ENCODE results near the gene PREP. TPM values are rescaled to one million over a fixed set of nuclear protein-coding genes. Genes with fewer than 3 reads are reported as not detected.

PREP gene
- polyA plus RNA-seq, 1 of the 3 experiments (the other 2 are of a cell fraction): 20.9 TPM

GRCh38 chr6:105443941-105444340 is 41.1 kb upstream of the PREP start:
- DNase-seq: no peak
- no peaks in the 10 kb centered on the region for H3K79me2 ChIP-seq (ENCODE audit: insufficient read depth)
- H3F3A ChIP-seq (replicated peaks; ENCODE audit: insufficient read depth): no peaks in the 10 kb centered on the region
- no peaks in the 10 kb centered on the region for H3K36me3 ChIP-seq (replicated peaks in 1 of 2; ENCODE audit: control insufficient read depth in 1 of 2, insufficient read depth in 2 of 2, low read length in 1 of 2)
- no peaks in the 10 kb centered on the region for H3K27me3 ChIP-seq (ENCODE audit: insufficient read depth)
- no peak for TF ChIP-seq ZBTB33 (IDR thresholded peaks at IDR 0.05; ENCODE audit: borderline replicate concordance, low read depth)
- no peak for TF ChIP-seq NFIC (IDR thresholded peaks at IDR 0.05; ENCODE audit: borderline replicate concordance)
- no peak overlapping the region for H2AFZ ChIP-seq (ENCODE audit: low read depth)
- H3K27ac ChIP-seq (ENCODE audit: low read depth in 2 of 2, low read length in 1 of 2): no peak overlapping the region
- no peaks in the 10 kb centered on the region for H4K20me1 ChIP-seq (ENCODE audit: insufficient read depth)
- CTCF ChIA-PET: no interaction called here
- POLR2A ChIA-PET: no interaction called here
- H3K9ac ChIP-seq: no peak overlapping the region
- H3K4me2 ChIP-seq: no peak overlapping the region
- 78% methylated on average over 6 of the region's 6 CpGs for WGBS (ENCODE audit: low lambda C conversion rate)
- no peaks in the 10 kb centered on the region for H3K9me3 ChIP-seq
- H3K4me3 ChIP-seq (ENCODE audit: low read depth in 2 of 2, low read length in 1 of 2): no peak overlapping the region
- H3K4me1 ChIP-seq (ENCODE audit: control insufficient read depth in 1 of 2, insufficient read depth in 2 of 2, low read depth in 1 of 2, low read length in 1 of 2): no peaks in the 10 kb centered on the region
- H3K9me2 ChIP-seq: no peaks in the 10 kb centered on the region

- H4K20me1 ChIP-seq (ENCODE audit: insufficient read depth): no peaks in the 10 kb centered on the region
- H3F3A ChIP-seq (replicated peaks; ENCODE audit: insufficient read depth): no peaks in the 10 kb centered on the region
- 50% methylated on average over 1 of the region's 1 CpG for WGBS (ENCODE audit: low lambda C conversion rate)
- H3K27ac ChIP-seq (ENCODE audit: low read depth in 2 of 2, low read length in 1 of 2): no peak overlapping the region
- POLR2A ChIA-PET: no interaction called here
- no peak overlapping the region for H3K9ac ChIP-seq
- DNase-seq: no peak
- no peaks in the 10 kb centered on the region for H3K36me3 ChIP-seq (replicated peaks in 1 of 2; ENCODE audit: control insufficient read depth in 1 of 2, insufficient read depth in 2 of 2, low read length in 1 of 2)
- H3K4me3 ChIP-seq (ENCODE audit: low read depth in 2 of 2, low read length in 1 of 2): no peak overlapping the region
- CTCF ChIA-PET: no interaction called here
- H3K27me3 ChIP-seq (ENCODE audit: insufficient read depth): no peaks in the 10 kb centered on the region
- H3K4me2 ChIP-seq: no peak overlapping the region
- H3K9me2 ChIP-seq: no peaks in the 10 kb centered on the region
- no peaks in the 10 kb centered on the region for H3K9me3 ChIP-seq
- no peaks in the 10 kb centered on the region for H3K4me1 ChIP-seq (ENCODE audit: control insufficient read depth in 1 of 2, insufficient read depth in 2 of 2, low read depth in 1 of 2, low read length in 1 of 2)
- no peaks in the 10 kb centered on the region for H3K79me2 ChIP-seq (ENCODE audit: insufficient read depth)
- H2AFZ ChIP-seq (ENCODE audit: low read depth): no peak overlapping the region
- no peak for TF ChIP-seq PBX3 (IDR thresholded peaks at IDR 0.05)
- TF ChIP-seq NFIC (IDR thresholded peaks at IDR 0.05; ENCODE audit: borderline replicate concordance): no peak
- no peak for TF ChIP-seq IRF3 (IDR thresholded peaks at IDR 0.05; ENCODE audit: low read depth, low read length)
- no peak for TF ChIP-seq GABPA (IDR thresholded peaks at IDR 0.05; ENCODE audit: low read depth)
- no peak for TF ChIP-seq EZH2phosphoT487 (IDR thresholded peaks at IDR 0.05; ENCODE audit: borderline replicate concordance, low read depth)
- no peak for TF ChIP-seq ZBTB33 (IDR thresholded peaks at IDR 0.05; ENCODE audit: borderline replicate concordance, low read depth)
- no peak for TF ChIP-seq REST (IDR thresholded peaks at IDR 0.05; ENCODE audit: low read depth, low read length)
- TF ChIP-seq YY1 (IDR thresholded peaks at IDR 0.05; ENCODE audit: low read depth): no peak
- no peak for TF ChIP-seq POLR2AphosphoS5 (IDR thresholded peaks at IDR 0.05; ENCODE audit: low read depth, low read length)
- no peak for TF ChIP-seq NRF1 (IDR thresholded peaks at IDR 0.05; ENCODE audit: low read depth, low read length)
- no peak for TF ChIP-seq CTCF (IDR thresholded peaks at IDR 0.05)
- no peak for TF ChIP-seq RXRA (IDR thresholded peaks at IDR 0.05; ENCODE audit: borderline replicate concordance, low read depth)
- no peak for TF ChIP-seq MAX (IDR thresholded peaks at IDR 0.05; ENCODE audit: low read depth)
- no peak for TF ChIP-seq GATA2 (CRISPR knock-in tag; IDR thresholded peaks at IDR 0.05)
Observed at GRCh38 chr6:105442369-105442768, 39.5 kb upstream of the PREP start.

Data from SK-N-SH (cell line).